Measurements from ENCODE around the gene ARL16.

The ARL16 gene, protein sequence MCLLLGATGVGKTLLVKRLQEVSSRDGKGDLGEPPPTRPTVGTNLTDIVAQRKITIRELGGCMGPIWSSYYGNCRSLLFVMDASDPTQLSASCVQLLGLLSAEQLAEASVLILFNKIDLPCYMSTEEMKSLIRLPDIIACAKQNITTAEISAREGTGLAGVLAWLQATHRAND

DNA sequence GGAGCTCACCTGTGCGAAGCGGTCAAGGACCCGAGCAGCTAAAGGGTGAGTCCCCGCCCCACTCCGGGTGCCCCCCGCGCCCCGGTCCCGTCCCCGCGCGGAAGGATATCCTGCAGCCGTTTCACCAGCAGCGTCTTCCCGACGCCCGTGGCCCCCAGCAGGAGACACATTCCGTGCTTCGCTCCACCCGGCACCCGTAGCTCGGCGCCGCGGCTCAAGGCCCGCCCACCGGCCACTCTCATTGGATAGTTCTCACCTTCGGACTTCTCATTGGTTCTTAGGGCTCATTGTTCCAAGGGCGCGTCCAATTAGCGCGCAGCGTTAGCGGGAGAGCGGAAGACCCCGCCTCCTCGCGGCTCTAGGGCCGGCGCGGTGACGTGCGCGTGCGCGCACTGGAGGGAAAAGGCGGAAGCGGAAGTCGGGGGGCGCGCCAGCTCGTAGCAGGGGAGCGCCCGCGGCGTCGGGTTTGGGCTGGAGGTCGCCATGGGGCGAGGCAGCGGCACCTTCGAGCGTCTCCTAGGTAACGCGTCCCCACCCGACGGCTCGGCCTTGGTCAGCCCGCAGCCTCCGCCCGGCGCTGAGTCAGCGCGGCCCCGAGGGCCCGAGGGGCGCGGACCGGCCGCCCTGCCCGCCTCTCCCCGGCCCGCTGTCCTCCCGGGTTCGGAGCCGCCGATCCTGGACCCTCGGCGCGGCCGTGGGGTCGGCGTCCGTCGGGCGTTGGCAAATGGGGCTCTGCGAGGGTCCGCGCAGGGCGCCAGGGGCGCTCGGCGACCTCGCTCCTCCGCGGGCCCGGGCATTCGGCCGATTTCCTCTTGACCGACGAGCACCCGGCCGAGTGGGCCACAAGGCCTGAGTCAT is at the start of gene ARL16, which contains the start of gene HGS:
Gene ARL16, minus strand, starts transcription at position 214 of the 858 bp plus-strand sequence. Its CDS starts 44 bp downstream, at position 170.
Gene HGS, plus strand, starts transcription at position 428 of the 858 bp plus-strand sequence. Its CDS starts 56 bp downstream, at position 484.
- peak; percentile 61 to 85 for DNase-seq

DNA sequence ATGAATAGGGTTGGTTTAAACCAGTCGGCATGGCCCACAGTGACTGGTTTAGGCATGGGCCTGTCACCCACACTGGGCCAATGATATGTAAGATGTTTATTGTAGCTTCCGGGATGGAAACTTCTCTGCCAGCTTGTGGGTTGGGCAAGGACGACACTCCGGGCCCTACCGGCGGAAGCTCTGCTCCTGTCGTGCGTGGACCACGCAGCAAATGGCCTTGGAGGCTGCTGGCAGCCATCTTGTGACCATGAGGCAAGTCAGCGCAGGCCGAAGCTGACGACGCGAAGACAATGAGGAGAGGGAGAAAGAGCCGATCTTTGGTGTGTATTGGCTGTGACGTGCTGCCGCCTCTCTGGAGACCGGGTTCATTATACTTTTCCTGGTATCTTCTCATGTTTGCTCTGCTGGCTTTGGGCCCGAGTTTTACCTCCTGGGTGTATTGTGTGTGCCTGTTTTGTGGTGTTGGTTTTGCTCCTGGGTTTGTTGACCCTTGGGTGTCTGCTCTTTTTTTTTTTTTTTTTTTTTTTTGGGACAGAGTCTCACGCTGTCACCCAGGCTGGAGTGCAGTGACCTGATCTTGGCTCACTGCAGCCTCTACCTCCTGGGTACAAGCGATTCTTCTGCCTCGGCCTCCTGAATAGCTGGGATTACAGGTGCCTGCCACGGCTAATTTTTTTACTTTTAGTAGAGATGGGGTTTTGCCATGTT is 43.9 kb upstream of the ARL16 start:
- DNase-seq = no peak

DNA sequence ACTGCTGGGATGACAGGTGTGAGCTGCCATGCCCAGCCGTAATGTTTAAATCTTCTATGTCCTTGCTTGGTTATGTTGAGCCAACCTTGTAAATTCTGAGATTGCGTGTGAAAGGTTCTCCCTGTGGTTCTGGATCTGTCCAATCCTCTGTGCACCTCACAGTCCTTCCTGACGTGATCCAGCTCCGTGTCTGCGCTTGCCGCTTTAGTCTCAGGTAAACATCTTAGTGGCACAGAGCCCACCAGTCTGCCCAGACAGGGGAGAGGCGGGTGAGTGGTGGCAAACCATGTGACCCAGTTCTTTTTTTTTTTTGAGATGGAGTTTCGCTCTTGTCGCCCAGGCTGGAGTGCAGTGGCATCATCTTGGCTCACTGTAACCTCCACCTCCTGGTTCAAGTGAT is 42.4 kb upstream of the ARL16 start:
- no peak for DNase-seq

DNA sequence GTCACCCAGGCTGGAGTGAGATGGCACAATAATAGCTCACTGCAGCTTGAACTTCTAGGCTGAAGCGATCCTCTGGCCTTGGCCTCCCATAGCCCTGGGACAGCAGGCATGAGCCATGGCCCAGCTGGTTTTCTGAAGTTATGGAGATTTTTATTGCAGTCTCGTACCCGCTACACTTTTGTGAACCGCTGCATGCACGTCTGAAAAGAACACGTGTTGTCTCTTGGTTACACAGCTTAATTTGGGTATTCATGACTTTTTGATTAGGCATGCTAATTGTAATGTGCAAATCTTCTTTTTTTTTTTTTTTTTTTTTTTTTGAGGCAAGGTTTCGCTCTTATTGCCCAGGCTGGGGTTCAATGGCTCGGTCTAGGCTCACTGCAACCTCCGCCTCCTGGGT is 41.8 kb upstream of the ARL16 start:
- no peak for DNase-seq

DNA sequence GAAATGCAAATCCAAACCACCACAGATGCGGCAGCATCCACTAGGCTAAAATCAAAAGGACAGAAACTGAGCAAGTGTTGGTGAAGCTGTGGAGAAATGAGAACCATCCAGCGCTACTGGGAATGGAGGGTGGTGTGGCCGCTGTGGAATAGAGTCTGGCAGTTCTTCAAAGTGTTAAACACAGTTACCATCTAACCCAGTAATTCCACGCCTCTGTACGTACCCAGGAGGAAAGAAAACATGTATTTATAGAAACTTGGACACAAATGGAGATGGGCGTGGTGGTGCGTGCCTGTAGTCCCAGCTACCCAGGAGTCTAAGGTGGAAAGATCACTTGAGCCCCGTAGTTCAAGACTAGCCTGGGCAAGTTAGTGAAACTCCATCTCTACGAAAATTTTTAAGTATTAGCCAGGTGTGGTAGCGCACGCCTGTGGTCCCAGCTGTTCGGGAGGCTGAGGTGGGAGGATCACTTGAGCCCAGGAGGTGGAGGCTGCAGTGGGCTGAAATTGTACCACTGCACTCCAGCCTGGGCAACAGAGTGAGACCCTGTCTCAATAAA is 40.1 kb upstream of the ARL16 start:
- DNase-seq = no peak

DNA sequence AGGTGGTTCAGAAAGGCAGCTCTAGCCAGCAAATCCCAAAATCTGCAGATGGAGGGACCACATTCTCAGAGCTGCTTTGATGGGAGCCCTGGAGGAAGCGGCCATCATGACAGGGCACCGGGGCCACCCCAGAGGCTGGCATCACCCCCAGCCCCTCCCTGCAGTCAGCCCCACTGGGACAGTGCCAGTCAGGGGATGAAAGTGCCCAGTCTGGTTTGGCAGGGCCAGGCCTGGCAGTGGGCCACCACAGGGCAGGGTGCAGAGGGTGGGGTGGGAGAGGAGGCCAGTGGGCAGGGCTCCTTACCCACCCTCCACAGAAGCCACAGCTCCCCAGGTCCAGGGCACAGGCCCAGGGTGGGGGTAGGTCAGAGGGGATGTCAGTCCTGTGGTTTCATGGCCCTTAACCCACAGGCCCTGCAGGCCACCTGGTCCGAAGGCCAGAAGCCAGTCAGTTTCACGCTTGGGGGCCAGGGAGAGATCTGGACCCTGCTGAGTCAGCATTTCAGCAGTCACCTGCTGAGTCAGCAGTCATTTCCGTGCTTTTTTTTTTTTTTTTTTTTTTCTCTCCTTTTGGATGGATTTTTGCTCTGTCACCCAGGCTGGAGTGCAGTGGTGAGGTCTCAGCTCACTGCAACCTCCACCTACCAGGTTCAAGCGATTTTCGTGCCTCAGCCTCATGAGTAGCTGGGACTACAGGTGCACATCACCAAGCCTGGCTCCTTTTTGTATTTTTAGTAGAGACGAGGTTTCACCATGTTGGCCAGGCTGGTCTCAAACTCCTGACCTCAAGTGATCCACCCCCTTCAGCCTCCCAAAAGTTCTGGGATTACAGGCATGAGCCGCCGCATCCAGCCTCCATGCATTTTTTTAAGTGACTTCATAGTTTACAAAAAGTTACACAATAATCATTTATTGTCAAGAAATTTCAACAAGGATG is 38.9 kb upstream of the ARL16 start:
- DNase-seq = no peak

DNA sequence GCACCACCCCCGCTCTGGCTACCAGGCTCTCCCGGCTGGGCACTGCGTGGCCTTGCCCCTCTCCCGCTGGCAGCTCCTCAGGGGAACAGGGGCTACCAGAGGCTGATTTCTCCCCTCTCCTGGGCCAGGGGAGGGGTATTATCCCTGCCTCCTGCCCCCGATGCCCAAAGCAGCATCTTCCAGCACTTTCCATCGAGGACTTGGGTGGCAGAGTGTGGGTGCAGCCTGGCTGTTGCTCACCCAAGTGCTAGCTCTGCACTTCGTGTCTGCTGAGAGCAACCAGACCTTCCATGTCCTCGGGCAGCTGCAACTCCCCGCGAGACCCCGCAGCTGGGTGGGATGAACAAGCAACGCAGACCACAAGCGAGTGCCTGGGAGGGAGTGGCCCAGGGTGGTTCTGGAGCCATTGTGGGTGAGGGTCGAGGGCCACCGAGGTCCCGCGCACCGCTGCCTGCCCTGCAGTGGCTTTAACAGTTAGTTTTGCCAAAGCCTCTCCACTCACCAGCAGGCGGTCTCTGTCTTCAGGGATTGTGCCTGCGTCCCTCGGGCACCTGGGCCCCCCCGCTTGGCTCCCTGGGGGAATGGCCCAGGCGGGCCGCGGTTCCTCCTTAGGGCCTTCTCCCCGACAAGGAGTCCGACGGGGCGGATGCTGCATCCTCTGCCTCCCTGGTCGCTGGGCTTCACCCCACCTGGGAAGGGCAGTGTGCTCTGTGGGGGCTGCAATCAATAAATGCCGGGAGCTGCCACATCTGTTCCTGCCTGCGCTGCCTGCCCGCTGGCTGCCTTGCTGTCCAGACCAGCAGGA is 36.9 kb upstream of the ARL16 start:
- DNase-seq = no peak

DNA sequence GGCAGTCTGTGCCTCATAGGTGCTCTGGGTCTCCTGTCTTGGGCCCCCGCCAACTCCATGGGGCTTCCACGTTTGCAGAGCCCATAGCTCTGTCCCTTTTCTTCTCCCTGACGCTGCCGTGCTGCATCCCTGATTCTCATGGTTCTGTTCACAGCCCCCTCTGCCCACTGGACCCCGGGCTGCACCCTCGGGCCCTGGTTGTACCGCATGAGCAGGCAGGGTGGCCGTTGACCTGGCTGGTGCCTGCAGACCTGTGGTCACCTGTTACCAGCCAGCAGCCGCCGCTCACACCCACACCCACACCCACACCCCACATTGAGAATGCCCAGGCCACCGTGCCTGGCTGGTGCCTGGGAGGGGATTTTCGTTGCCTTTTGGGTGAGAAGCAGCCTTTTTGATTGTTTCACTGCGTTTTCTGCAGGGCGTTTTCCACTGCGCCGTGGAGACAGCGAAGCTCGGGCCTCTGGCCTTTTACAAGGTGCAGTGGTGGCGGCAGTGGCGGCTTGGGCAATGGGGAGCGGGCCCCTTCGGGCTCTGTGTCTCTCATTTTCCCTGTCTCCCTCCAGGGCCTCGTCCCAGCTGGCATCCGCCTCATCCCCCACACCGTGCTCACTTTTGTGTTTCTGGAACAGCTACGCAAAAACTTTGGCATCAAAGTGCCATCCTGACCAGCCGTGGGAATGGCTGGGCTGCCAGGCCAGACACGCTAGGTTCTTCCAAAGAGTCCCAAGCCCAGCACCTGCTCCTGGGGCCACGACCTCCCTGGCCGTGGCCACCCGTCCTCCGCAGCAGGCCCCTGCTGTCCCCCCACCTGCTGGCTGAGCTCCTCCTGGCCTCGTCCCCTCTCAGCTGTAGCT is 36.0 kb upstream of the ARL16 start:
- DNase-seq = no peak

DNA sequence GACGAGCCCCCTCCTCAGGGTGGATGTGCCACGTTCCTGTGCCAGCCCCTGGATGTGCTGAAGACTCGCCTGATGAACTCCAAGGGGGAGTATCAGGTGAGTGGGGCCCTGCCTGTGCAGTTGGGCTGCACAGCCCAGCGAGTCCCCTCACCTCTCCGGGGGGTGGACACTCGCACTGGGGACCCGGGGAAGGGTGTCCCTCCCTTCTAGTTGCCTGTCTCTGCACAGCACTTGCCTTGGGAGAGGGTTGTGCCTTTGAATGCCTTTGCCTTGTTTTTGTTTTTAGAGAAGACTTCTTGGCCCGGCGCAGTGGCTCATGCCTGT is 34.1 kb upstream of the ARL16 start:
- DNase-seq = no peak

DNA sequence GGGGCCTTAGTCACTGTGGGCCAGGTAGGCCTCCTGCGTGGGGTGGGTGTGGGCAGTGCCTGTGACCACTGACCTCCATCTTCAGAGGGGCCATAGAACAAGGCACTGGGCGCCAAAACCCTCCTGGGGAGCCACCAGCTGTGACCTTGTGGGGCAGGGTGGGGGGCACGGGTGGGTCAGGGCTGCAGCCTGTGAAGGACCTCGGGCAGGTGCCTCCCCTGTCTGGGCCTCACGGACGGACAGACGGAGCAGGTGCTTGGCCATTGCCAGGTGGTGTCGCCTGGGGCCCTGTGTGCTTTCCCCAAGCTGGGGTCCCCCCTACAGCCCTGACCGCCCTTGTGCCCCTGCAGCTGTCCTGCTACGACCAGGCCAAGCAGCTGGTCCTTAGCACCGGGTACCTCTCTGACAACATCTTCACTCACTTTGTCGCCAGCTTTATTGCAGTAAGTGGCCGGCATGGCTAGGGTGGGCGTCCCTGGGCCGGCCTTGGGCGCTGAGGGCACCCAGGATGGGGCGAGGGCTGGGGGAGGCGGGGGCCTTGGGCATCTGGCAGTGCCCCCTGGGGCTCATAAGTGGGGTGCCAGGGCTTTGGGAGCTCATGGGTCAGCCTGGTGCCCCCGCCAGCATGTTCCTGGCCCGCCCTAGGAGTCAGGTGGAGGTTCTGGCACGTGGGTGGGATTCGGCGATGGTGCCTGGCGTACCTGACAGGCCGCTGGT is 33.6 kb upstream of the ARL16 start:
- no peak for DNase-seq

DNA sequence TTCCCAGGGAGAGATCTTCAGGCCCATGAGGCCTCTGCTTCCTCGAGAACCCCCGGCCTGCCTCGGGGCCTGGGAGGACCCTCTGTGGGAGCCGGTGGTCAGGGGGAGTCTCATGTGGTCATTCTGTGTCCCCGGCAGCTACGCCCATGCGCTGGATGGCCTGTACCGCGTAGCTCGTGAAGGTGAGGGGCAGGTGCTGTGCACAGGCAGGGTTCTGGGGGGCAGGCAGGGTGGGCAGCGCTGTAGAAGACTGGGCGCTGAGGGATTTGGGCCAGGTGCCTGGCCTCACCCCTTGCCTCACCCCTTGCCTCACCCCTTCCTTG is 33.0 kb upstream of the ARL16 start:
- no peak for DNase-seq

DNA sequence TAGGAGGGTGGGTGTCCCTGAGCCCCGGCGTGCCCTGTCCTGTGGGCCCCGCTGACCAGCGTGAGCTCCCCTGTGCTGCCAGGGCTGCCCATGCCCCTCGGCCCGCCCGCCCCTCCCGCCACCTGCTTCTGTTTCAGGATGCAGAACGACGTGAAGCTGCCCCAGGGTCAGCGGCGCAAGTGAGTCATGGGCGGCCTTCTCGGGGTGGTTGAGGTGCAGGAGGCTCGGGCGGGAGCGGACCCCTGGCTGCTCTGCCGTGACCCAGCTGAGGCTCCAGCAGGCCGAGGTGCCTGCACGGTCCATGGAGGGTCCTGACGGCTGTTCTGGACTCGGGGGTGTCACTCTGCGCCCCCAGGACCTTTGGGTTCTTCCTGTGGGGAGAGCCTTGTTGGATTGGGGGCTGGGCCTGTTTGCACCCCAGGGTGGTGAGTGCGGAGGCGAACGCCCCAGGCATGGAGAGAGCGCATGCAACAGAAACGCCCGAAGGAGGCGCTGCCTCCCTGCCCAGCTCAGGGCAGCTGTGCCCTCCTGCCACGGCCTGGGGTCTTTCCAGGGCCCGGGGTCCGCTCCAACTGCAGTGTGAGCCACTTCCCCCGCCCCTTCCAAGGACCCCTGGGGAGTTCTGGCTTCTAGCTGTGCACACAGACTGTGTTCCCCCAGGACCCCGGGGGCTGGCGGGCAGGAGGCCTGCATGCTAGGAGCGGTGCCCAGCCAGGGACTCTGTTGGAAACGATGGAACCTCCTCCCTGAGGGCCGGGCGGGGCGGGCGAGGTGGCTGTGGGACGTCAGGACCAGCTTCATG is 32.5 kb upstream of the ARL16 start:
- no peak for DNase-seq

DNA sequence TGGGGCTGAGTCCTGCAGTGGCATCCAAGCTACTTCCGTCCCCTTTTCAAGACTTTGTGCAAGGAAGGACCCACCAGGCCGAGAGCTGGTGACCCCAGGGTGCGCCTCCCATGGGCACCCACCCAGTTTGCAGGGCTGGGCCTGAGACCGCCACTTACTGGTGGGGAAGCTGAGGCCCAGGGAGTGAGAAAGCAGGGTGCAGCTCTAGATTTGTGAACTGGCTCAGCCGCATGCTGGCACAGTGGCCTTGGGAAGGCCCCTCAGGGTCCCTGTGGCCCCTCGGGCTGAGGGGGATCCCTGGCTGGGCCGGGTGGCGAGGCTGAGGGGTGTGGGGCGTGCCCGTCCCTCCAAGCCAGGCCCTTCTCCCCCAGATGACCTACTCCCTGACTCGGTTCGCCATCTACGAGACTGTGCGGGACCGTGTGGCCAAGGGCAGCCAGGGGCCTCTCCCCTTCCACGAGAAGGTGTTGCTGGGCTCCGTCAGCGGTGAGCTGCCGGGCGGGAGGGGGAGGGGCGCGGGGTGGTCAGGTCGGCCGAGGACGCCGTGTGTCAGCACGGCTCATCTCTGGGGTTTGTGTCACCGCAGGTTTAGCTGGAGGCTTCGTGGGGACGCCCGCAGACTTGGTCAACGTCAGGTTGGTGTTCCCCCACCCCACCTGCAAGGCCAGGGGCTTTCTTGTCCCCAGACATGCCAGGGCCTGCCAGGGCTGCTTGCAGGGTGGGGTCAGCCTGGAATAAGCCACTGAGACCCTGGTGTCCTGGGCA is 31.7 kb upstream of the ARL16 start:
- DNase-seq = no peak

DNA sequence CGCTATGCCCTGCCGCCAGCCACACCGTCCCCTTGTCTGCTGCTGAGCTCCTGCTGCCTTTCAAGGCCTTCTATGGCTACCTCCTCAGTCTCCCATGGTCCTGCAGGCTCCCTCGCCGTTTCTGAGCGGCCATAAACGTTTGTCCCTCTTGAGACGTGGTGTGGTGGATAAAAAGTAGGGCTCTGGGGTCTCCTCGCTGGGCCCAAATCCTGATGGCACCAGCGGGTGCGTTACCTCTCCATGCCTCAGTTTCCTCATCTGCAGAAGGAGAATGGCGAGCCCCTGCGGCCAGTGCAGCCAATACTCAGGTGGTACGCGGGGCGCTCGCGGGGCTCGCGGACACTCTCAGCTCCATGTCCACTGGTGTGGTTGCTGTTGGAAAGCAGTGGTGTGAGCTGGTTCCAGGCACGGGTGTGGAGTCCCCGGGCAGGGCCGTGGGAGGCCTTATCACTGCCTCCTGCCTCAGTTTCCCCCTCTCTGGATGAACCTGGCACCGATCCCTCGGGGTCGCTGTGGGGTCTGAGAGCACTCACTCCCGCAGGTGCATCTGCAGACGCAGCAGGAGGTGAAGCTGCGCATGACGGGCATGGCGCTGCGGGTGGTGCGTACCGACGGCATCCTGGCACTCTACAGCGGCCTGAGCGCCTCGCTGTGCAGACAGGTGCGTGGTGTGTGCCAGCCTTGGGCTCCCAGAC is 31.0 kb upstream of the ARL16 start:
- no peak for DNase-seq

DNA sequence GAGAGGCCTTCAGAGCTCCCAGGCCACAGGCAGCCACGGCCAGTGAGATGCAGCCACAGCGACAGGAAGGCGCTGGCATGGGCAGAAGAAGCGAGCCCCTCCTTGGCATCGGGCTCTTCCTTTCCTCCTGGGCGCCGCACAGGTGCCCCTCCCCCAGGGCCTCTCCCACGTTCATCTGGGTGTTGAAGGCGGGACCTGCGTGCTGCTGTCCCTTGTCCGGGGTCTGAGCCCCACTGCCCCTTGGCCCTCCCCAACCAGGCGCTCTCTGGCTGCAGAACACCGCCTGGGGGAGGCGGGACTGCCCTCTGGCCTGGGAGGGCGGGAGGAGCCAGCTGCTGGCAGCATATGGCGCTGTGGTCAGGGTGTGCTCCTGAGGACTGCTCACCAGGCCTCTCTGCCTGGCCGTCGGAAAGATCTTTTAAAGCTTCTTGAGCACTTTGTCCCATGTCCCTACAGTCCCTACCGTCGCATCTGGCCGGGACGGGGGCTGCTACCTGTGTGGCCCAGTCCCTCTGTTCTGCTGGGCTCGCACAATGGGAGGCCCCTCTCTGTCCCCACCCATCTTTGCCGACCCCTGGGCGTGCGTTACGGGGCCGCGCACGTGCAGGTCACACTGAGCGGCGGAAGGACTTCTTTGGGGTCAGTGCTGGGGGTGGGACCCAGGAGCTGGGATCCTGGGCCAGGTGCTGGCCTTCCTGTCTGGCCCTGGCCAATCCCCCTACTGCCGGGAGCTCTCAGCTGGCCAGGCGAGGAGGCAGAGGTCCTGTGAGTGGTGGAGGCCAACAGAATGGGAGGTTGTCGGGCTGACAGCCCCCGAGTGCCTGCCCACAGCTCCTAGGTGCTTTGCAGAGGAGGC is 30.2 kb upstream of the ARL16 start:
- no peak for DNase-seq

DNA sequence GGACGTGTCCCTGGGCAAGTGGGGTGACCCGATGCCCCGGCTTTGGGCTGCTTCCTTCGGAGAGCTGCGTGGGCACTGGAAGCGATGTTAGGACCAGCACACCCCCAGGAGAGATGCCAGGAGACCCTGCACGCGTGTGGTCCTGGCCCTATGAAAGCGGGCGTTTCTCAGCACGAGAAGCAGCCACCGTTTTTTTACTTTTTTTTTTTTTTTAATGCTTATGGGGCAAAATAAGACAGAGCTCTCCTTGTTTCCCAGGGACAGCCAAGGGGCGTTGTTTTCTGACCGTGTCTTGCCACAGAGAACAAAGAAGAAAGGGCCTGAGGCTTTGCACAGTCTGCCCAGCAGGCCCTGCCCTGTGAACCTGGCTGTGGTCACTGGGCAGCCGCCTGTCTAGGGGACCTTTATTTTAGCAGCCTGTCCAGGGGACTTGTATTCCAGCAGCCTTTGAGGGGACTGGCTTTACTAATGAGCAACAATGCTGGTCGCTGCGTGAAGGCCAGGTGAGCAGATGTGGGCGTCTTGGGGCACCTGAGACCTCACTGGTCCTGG is 29.5 kb upstream of the ARL16 start:
- no peak for DNase-seq

Measured in cerebellar nuclear complex (tissue), 1 donor.